Endothelial cell of umbilical vein (primary cell): ENCODE results near the gene MAML3. TPM values are rescaled to one million over a fixed set of nuclear protein-coding genes. Genes with fewer than 3 reads are reported as not detected.
A peak's percentile ranks its signal among the peaks of the same experiment; 100 is the strongest.

Source experiments
- BruUV-seq: library from RNA; stranded (reverse); fragments of 400-500 nt; replicated peaks from 2 replicates; lab custom pipeline; 2021; lab: Mats Ljungman, UMichigan
- CTCF ChIA-PET: fragments of 300-600, 350-600 bp; sonication (Branson Sonifier 250); formaldehyde crosslinking; loops from one replicate; lab custom pipeline; 2021; ENCODE audit warnings: antibody characterized with exemption, inconsistent platforms; lab: Charles Lee
- POLR2A ChIA-PET: fragments of 300-600, 350-600 bp; sonication (Branson Sonifier 250); formaldehyde crosslinking; loops from one replicate; lab custom pipeline; 2021; ENCODE audit warnings: antibody characterized with exemption, inconsistent platforms; lab: Charles Lee
- DNase-seq: peaks from one replicate; pipeline ENCODE4 v3.0.0-alpha.2; 2011; ENCODE audit warnings: low read depth, low spot score
- FAIRE-seq: peaks from 2 replicates; lab custom pipeline; 2011; peaks lifted over from hg19 to GRCh38; lab: Jason Lieb, UNC
- H2AFZ ChIP-seq: 2 replicates; pipeline ENCODE4 v1.6.0; 2012; ENCODE audit warnings: low read depth, low read length, control low read depth, inconsistent platforms
- H3K27ac ChIP-seq: 2 replicates; pipeline ENCODE4 v1.5.1; 2011; ENCODE audit warnings: low read depth, mild to moderate bottlenecking, control low read depth, low read length, moderate library complexity; ENCODE audit not compliant: insufficient read depth
- H3K27me3 ChIP-seq, 2 experiments: 2 replicates each; pipeline versions ENCODE4 v1.6.0 to v1.6.1; 2011; ENCODE audit warnings: low read length in 2 of 2, mixed read lengths in 1 of 2; ENCODE audit not compliant: control insufficient read depth in 2 of 2, insufficient read depth in 2 of 2
- H3K36me3 ChIP-seq, 2 experiments: 2 replicates in 1 of 2; 3 replicates in 1 of 2; pipeline ENCODE4 v1.5.1; 2011; ENCODE audit warnings: low read length in 2 of 2, mild to moderate bottlenecking in 1 of 2, moderate library complexity in 1 of 2; ENCODE audit not compliant: control insufficient read depth in 2 of 2, insufficient read depth in 2 of 2; ENCODE audit errors: extremely low read depth in 1 of 2
- H3K4me1 ChIP-seq: 3 replicates; pipeline ENCODE4 v1.5.1; 2011; ENCODE audit warnings: mild to moderate bottlenecking, low read length; ENCODE audit not compliant: control insufficient read depth, insufficient read depth; ENCODE audit errors: extremely low read depth
- H3K4me2 ChIP-seq: 2 replicates; pipeline ENCODE4 v1.6.1; 2011; ENCODE audit warnings: low read length, control low read depth, mixed read lengths; ENCODE audit not compliant: insufficient read depth
- H3K4me3 ChIP-seq, 3 experiments: fragments of 200-600 bp in 1 of 3; sonication (generic), shearing (Covaris generic) in 1 of 3; replicated peaks in 1 of 3; 2 replicates each; pipeline ENCODE4 v1.5.1; 2011 to 2016; ENCODE audit warnings: control low read depth in 3 of 3, low read length in 3 of 3, mild to moderate bottlenecking in 2 of 3, inconsistent platforms in 1 of 3, low read depth in 1 of 3, moderate library complexity in 1 of 3; ENCODE audit not compliant: insufficient read depth in 1 of 3
- H3K79me2 ChIP-seq: 2 replicates; pipeline ENCODE4 v1.6.0; 2012; ENCODE audit warnings: low read length, inconsistent platforms; ENCODE audit not compliant: control insufficient read depth, insufficient read depth
- H3K9ac ChIP-seq: replicated peaks from 2 replicates; pipeline ENCODE3; 2011; ENCODE audit warnings: low read length, control low read depth; ENCODE audit not compliant: insufficient read depth; ENCODE audit errors: extremely low read depth
- H3K9me1 ChIP-seq: replicated peaks from 3 replicates; pipeline ENCODE4 v1.6.0; 2011; ENCODE audit warnings: mild to moderate bottlenecking, low read length; ENCODE audit not compliant: control insufficient read depth, insufficient read depth; ENCODE audit errors: extremely low read depth
- H3K9me3 ChIP-seq: replicated peaks from 2 replicates; pipeline ENCODE4 v1.5.1; 2012; ENCODE audit warnings: low read length, inconsistent platforms; ENCODE audit not compliant: control insufficient read depth, insufficient read depth
- H4K20me1 ChIP-seq: replicated peaks from 2 replicates; pipeline ENCODE3; 2011; ENCODE audit warnings: mild to moderate bottlenecking, low read length; ENCODE audit not compliant: control insufficient read depth, insufficient read depth; ENCODE audit errors: extremely low read depth
- EZH2 ChIP-seq: IDR thresholded peaks from 2 replicates; pipeline ENCODE4 v1.6.1; 2012; ENCODE audit warnings: borderline replicate concordance, low read depth, mild to moderate bottlenecking, moderate library complexity, low read length, inconsistent platforms; ENCODE audit not compliant: severe bottlenecking
- JUN ChIP-seq: IDR thresholded peaks from 2 replicates; pipeline ENCODE4 v1.6.1; 2011; ENCODE audit warnings: borderline replicate concordance, low read depth; ENCODE audit not compliant: insufficient read length, insufficient read depth
- MYC ChIP-seq: IDR thresholded peaks from one replicate; pipeline ENCODE4 v1.6.1; 2011; ENCODE audit warnings: mild to moderate bottlenecking, low read depth, low read length
- POLR2AphosphoS5 ChIP-seq: IDR thresholded peaks from 2 replicates; pipeline ENCODE4 v1.6.1; 2012; ENCODE audit warnings: low read depth, mild to moderate bottlenecking, control low read depth, low read length, moderate library complexity; ENCODE audit not compliant: insufficient read depth
- dilution Hi-C: fragments of 300-500 bp; cut with MboI; formaldehyde crosslinking; loops from one replicate; pipeline ENCODE4 v1.15.0; 2019; ENCODE audit warnings: low sequenced_read_pairs; ENCODE audit not compliant: extremely low pct_ligation_motif_present
- intact Hi-C: fragments of 100-400 bp; cut with micrococcal nuclease; formaldehyde crosslinking; loops from one replicate; pipeline ENCODE4 v1.10.0; 2022
- polyA plus RNA-seq, 4 experiments: library from polyadenylated mRNA; depleted of rRNA in 3 of 4; stranded (reverse) in 3 of 4; unstranded in 1 of 4; fragments of >200 nt; gene quantifications; 2 replicates each; pipeline versions ENCODE4 v1.2.1 to v1.2.3, GENCODE V29; 2011 to 2012; ENCODE audit warnings: missing spikeins in 1 of 4
- total RNA-seq: library from RNA; stranded (reverse); gene quantifications from 2 replicates; pipeline ENCODE4 v1.2.3, GENCODE V29; 2021

Gene MAML3
- total and polyA plus RNA-seq, 2 donors (not counting 3 experiments of a cell fraction or from before 2014, with no cell fraction given) = 14.0 to 20.3 TPM

DNA sequence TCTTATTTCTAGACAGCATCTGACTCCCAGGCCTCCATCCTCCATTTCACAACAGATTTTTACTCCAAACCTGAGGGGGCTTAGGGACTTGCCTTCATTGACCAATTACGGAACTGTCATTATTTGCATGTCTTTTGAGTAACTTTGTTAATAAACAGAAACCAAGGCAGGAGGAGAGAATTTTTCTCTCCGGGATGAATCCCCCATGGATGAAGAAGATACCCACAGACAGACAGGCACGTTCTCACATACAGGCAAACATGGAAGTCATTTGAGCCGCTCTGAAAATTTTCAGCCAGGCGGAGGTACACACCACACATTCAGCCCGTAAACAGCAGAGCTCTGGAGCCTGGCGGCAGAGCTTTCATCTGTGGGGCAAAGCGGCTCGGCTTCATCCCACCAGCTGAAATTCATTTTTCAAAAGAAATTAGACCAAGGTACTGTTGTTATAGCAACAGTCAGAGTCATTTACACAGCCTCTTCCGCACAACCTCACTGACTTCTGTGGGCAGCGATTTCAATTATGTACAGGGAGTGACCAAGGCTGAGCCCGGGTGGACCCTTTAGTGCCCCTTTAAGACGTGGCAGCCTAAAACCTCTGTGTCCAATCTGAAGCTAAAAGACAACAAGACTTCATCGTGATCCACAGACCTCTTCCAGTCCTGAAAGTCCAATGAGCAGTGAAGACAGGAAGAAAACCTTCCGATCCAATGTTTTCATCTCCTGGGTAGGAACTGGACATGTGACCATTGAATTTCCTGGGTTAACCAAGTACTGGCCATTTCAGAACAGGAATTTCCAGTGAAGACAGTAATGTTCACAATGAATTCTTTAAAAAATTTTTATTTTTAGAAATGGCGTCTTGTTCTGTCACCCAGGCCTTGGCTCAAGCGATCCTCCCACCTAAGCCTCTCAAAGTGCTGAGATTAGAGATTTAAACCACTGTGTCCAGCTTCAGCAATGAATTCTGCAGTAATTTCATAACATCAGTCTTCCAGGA, 251.4 kb downstream of the MAML3 start:
- no peak overlapping the region for H2AFZ ChIP-seq
- peak overlapping the region; percentile 74 for H3K4me2 ChIP-seq
- H3K36me3 ChIP-seq = no peaks in the 10 kb centered on the region
- no peaks in the 10 kb centered on the region for H3K9me3 ChIP-seq
- H3K9ac ChIP-seq = peak overlapping the region; percentile 10
- H3K27ac ChIP-seq = no peak overlapping the region
- no peak for FAIRE-seq
- ChIA-PET CTCF (interaction anchor here (0.5 to 1.5 kb wide), 5 partner anchors 12 to 236 kb away, joined by 3 to 6 read pairs (median 5); no protein-coding TSS in a partner anchor), POLR2A (no interaction called here)
- H3K4me1 ChIP-seq = peaks cover 20% of the 10 kb centered on the region
- H4K20me1 ChIP-seq = no peaks in the 10 kb centered on the region
- H3K27me3 ChIP-seq = no peaks in the 10 kb centered on the region
- dilution Hi-C loops = no loop called here
- no TSS peak for BruUV-seq
- H3K79me2 ChIP-seq = no peaks in the 10 kb centered on the region
- TF ChIP-seq EZH2 = no peak
- no peak for TF ChIP-seq JUN
- no peak for TF ChIP-seq MYC
- TF ChIP-seq POLR2AphosphoS5 = no peak
- intact Hi-C loops = no loop called here
- no peaks in the 10 kb centered on the region for H3K9me1 ChIP-seq
- DNase-seq = no peak
- H3K4me3 ChIP-seq = no peak overlapping the region
